Chondrocyte (in vitro differentiated cells): ENCODE data around the gene STON1. TPM values are rescaled to one million over a fixed set of nuclear protein-coding genes. Genes with fewer than 3 reads are reported as not detected.
"Not testable (repeated sequence)": the region's sequence is repeated elsewhere in the genome, so short reads cannot be mapped to it uniquely, and the experiment has no call there.

Experiments used
- DNase-seq: peaks from one replicate; pipeline ENCODE4 v3.0.0; 2021; ENCODE audit warnings: mixed read lengths, low spot score
- H3K27ac Mint-ChIP-seq: one replicate; pipeline ENCODE4 v1.8.0; 2021; ENCODE audit warnings: mild to moderate bottlenecking, moderate library complexity, mixed read lengths; ENCODE audit not compliant: unreplicated experiment
- H3K27me3 Mint-ChIP-seq: 2 replicates; pipeline ENCODE4 v1.8.0; 2021; ENCODE audit warnings: low read depth, mixed read lengths
- H3K36me3 Mint-ChIP-seq: 2 replicates; pipeline ENCODE4 v1.8.0; 2021; ENCODE audit warnings: low read depth, mixed read lengths
- H3K4me1 Mint-ChIP-seq: 2 replicates; pipeline ENCODE4 v1.8.0; 2021; ENCODE audit warnings: low read depth, mild to moderate bottlenecking, mixed read lengths
- H3K4me3 Mint-ChIP-seq: one replicate; pipeline ENCODE4 v1.8.0; 2021; ENCODE audit warnings: mild to moderate bottlenecking, moderate library complexity, mixed read lengths; ENCODE audit not compliant: unreplicated experiment
- H3K9me3 Mint-ChIP-seq: 2 replicates; pipeline ENCODE4 v1.8.0; 2021; ENCODE audit warnings: low read depth, mixed read lengths
- total RNA-seq: library from RNA; stranded (reverse); gene quantifications from 3 replicates; pipeline ENCODE4 v1.2.1, GENCODE V29; 2021
- TF ChIP-seq, protein P1 (sequence below): fragments of 200-600 bp; sonication (generic); IDR thresholded peaks from 2 replicates; pipeline ENCODE4 v1.5.0; 2021; ENCODE audit warnings: antibody characterized with exemption, mild to moderate bottlenecking, moderate library complexity

STON1 gene
- total RNA-seq, 1 donor from 2014 or later: 9.6 TPM

DNA sequence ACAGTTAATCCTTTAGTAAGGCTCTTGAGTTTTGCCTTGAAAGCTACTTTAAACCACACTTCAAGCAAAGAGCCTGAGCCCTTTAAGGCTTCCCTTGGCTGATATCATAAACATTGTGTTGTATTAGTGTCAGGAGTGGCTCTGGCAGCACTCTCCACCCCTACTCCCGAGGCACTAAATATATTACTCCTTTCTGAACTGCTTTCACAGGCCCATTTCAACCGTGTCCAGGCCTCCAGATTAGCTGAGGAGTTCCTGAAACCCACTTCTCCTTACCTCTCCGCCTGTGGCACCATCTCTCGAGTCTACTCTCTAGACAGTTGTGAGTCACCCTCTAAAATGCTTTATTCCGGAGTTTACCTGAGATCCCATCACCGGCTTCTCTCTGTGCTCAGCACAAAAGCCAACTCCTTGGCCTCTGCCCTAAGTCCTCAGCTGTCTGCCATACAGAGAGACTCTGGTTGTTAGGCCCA is 14.4 kb upstream of the STON1 start:
- no peaks in the 10 kb centered on the region for H3K9me3 Mint-ChIP-seq
- H3K4me1 Mint-ChIP-seq: peaks cover 1% of the 10 kb centered on the region
- no peak for DNase-seq
- no peak overlapping the region for H3K4me3 Mint-ChIP-seq
- no peak overlapping the region for H3K27ac Mint-ChIP-seq
- H3K36me3 Mint-ChIP-seq: peaks cover 27% of the 10 kb centered on the region
- TF ChIP-seq, protein P1, sequence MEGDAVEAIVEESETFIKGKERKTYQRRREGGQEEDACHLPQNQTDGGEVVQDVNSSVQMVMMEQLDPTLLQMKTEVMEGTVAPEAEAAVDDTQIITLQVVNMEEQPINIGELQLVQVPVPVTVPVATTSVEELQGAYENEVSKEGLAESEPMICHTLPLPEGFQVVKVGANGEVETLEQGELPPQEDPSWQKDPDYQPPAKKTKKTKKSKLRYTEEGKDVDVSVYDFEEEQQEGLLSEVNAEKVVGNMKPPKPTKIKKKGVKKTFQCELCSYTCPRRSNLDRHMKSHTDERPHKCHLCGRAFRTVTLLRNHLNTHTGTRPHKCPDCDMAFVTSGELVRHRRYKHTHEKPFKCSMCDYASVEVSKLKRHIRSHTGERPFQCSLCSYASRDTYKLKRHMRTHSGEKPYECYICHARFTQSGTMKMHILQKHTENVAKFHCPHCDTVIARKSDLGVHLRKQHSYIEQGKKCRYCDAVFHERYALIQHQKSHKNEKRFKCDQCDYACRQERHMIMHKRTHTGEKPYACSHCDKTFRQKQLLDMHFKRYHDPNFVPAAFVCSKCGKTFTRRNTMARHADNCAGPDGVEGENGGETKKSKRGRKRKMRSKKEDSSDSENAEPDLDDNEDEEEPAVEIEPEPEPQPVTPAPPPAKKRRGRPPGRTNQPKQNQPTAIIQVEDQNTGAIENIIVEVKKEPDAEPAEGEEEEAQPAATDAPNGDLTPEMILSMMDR: no peak
- no peaks in the 10 kb centered on the region for H3K27me3 Mint-ChIP-seq

DNA sequence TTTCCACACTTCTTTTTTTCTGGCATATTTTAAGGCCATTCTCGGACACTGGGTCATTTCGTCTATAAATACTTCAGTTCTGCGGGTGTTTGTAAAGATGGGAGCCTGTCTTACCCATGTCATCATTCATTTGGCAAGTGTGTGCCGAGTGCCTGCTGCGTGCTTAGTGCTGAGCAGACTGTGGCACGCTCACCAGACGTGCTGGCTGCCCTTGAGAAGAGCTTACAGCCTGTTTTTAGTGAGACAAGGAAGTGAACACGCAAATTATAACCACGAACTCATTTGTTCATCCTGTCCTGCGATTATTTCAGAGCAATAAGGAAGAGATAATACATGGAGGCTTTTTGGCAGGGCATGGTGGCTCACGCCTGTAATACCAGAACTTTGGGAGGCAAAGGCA is 10.4 kb upstream of the STON1 start:
- Mint-ChIP-seq H3K4me1 (no peaks in the 10 kb centered on the region), H3K4me3 (no peak overlapping the region), H3K27me3 (no peaks in the 10 kb centered on the region), H3K27ac (no peak overlapping the region), H3K36me3 (peaks cover 28% of the 10 kb centered on the region), H3K9me3 (no peaks in the 10 kb centered on the region)
- TF ChIP-seq, protein P1: no peak
- no peak for DNase-seq

DNA sequence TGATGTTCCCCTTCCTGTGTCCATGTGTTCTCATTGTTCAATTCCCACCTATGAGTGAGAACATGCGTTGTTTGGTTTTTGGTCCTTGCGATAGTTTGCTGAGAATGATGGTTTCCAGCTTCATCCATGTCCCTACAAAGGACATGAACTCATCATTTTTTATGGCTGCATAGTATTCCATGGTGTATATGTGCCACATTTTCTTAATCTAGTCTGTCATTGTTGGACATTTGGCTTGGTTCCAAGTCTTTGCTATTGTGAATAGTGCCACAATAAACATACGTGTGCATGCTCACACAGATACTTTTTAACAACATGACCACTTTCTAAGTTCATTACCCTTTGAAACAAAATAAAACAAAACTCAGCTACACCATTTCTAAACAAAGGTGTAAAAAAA is 5.2 kb upstream of the STON1 start:
- not testable (repeated sequence) for H3K27me3 Mint-ChIP-seq, DNase-seq, H3K36me3 Mint-ChIP-seq, H3K4me3 Mint-ChIP-seq, H3K9me3 Mint-ChIP-seq, H3K27ac Mint-ChIP-seq
- peaks cover 16% of the 10 kb centered on the region for H3K4me1 Mint-ChIP-seq

DNA sequence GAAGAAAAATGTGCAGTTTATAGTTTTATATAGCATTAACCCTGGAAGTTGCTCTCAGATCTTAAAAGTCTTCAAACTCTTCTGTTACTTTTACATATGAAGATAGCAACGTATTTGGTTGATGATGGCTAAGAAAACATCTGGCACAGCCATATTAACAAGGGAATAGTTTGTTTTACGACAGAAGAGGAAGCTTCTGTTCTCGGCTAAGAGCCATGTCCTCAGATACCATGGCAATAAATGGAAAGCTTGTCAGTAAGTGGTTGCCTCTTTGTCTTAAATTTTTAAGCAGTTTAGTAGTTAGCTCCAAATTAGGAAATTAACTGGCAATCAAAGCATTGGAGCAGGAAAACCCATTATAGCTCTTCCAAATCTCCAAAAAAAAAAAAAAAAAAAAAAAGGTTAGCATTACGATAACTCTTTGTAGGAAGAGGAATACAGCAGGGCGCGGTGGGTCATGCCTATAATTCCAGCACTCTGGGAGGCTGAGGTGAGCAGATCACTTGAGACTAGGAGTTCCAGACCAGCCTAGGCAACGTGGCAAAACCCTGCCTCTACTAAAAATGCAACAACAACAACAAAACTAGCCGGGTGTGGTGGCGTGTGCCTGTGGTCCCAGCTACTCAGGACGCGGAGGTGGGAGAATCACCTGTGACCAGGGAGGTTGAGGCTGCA is 4.5 kb upstream of the STON1 start:
- Mint-ChIP-seq H3K27ac (no peak overlapping the region), H3K36me3 (peaks cover 6% of the 10 kb centered on the region), H3K27me3 (no peaks in the 10 kb centered on the region), H3K9me3 (no peaks in the 10 kb centered on the region), H3K4me1 (peaks cover 16% of the 10 kb centered on the region), H3K4me3 (no peak overlapping the region)
- TF ChIP-seq, protein P1: no peak
- no peak for DNase-seq

DNA sequence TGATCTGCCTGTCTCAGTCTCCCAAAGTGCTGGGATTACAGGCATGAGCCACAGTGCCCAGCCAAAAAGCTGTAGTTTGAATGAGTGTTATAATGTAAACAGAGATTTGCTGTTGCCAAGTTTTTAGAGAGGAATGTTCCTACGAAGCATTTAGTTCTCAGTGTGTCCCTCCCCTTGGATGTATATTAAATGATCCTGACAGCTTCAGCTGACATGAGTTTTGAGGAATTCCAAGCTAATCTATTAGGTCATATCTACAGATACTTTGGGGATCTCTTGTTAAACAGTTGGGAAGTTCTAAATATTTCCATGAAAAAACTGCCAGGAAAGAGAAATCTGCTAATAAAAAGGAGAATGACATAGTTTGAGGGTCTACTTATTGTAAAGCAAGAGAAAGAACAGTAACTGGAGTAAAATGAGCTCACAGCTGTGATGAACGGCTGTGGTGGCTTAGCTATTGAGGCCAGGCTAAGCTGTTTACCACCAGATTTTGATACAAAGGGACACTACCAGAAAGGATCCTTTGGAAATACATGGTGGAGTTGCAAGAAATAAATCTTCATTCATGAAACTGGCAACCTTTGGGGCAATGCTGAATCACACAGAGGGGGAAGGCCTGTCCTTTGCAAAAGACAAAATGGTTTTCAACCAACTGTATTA is 2.6 kb upstream of the STON1 start:
- no peak for DNase-seq

More for the DNA sequence above, 2.6 kb upstream of the STON1 start:
- H3K36me3 Mint-ChIP-seq: no peaks in the 10 kb centered on the region
- TF ChIP-seq, protein P1: no peak
- peak overlapping the region; percentile 24 for H3K27ac Mint-ChIP-seq
- peaks cover 32% of the 10 kb centered on the region for H3K4me1 Mint-ChIP-seq
- H3K9me3 Mint-ChIP-seq: no peaks in the 10 kb centered on the region
- no peak overlapping the region for H3K4me3 Mint-ChIP-seq
- no peaks in the 10 kb centered on the region for H3K27me3 Mint-ChIP-seq
